ENCODE measurements around the gene EFS. TPM values are rescaled to one million over a fixed set of nuclear protein-coding genes. Genes with fewer than 3 reads are reported as not detected.

EFS gene
- total and polyA plus RNA-seq, 2 donors (not counting 1 experiment from before 2014, with no cell fraction given), result not detected

- WGBS (ENCODE audit: insufficient coverage), result 77% methylated on average over 12 of the region's 12 CpGs
- ChIA-PET POLR2A (no interaction called here), CTCF (interaction anchor here (2.6 kb wide), 1 partner anchor 10 kb away, joined by 13 read pairs; no protein-coding TSS in a partner anchor)
- H3K27ac Mint-ChIP-seq, result peak overlapping the region; percentile 29
- TF ChIP-seq CTCF (IDR thresholded peaks at IDR 0.05) (no peak), EZH2 (IDR thresholded peaks at IDR 0.05; ENCODE audit: borderline replicate concordance, insufficient read depth, low read depth, low read length, poor library complexity, severe bottlenecking) (no peak)
- no peak for ATAC-seq (ENCODE audit: low read depth)
- H3K9ac ChIP-seq (ENCODE audit: low read length), result no peak overlapping the region
- no peaks in the 10 kb centered on the region for H3K36me3 ChIP-seq (replicated peaks in 1 of 2; ENCODE audit: control extremely low read depth in 1 of 2, control insufficient read depth in 1 of 2, extremely low read depth in 1 of 2, insufficient read depth in 2 of 2, low read length in 1 of 2)
- peaks cover 0 to 12% (median 0%) of the 10 kb centered on the region in 4 experiments for H3K27me3 ChIP-seq (replicated peaks in 1 of 4; ENCODE audit: control extremely low read depth in 1 of 4, control insufficient read depth in 3 of 4, insufficient read depth in 4 of 4, low read length in 3 of 4)
- H3K79me2 ChIP-seq (ENCODE audit: control insufficient read depth, insufficient read depth, low read length), result no peaks in the 10 kb centered on the region
- no peaks in the 10 kb centered on the region for H3K4me1 Mint-ChIP-seq
- H3K4me2 ChIP-seq (replicated peaks; ENCODE audit: low read depth, low read length, poor library complexity, severe bottlenecking), result no peak overlapping the region
- DNase-seq, result no peak
- peaks cover 36% of the 10 kb centered on the region for H3K27me3 Mint-ChIP-seq
- no peaks in the 10 kb centered on the region for H4K20me1 ChIP-seq (ENCODE audit: control insufficient read depth, insufficient read depth, low read length, poor library complexity, severe bottlenecking)
- H3K27ac ChIP-seq (ENCODE audit: low read length in 2 of 2), result no peak overlapping the region
- no peak overlapping the region for H3K4me3 Mint-ChIP-seq
- no peak overlapping the region for H3K4me3 ChIP-seq (ENCODE audit: control extremely low read depth in 1 of 5, extremely low read depth in 1 of 5, insufficient read depth in 1 of 5, low read depth in 2 of 5, low read length in 4 of 5)
- H3K9me3 Mint-ChIP-seq (ENCODE audit: insufficient read depth), result no peaks in the 10 kb centered on the region
- intact Hi-C loops (cut with micrococcal nuclease), result no loop called here
- no peaks in the 10 kb centered on the region for H3K9me3 ChIP-seq (ENCODE audit: control extremely low read depth in 1 of 3, control insufficient read depth in 2 of 3, insufficient read depth in 1 of 3, low read length in 2 of 3)
- H3K4me1 ChIP-seq (ENCODE audit: control insufficient read depth in 2 of 2, insufficient read depth in 2 of 2, low read length in 2 of 2), result no peaks in the 10 kb centered on the region
- no peak overlapping the region for H2AFZ ChIP-seq (ENCODE audit: insufficient read depth, low read depth, low read length, poor library complexity, severe bottlenecking)
These were observed 24.4 kb upstream of the EFS start for GRCh38 chr14:23389396-23389795.

- no peak overlapping the region for H3K4me3 ChIP-seq (ENCODE audit: control extremely low read depth in 1 of 5, extremely low read depth in 1 of 5, insufficient read depth in 1 of 5, low read depth in 2 of 5, low read length in 4 of 5)
- no peak overlapping the region for H3K4me2 ChIP-seq (replicated peaks; ENCODE audit: low read depth, low read length, poor library complexity, severe bottlenecking)
- Mint-ChIP-seq H3K4me3 (no peak overlapping the region), H3K27ac (no peak overlapping the region), H3K9me3 (ENCODE audit: insufficient read depth) (no peaks in the 10 kb centered on the region), H3K27me3 (peaks cover 32% of the 10 kb centered on the region), H3K4me1 (no peaks in the 10 kb centered on the region)
- WGBS (ENCODE audit: insufficient coverage), result 100% methylated on average over 2 of the region's 8 CpGs
- no peak overlapping the region for H2AFZ ChIP-seq (ENCODE audit: insufficient read depth, low read depth, low read length, poor library complexity, severe bottlenecking)
- ChIA-PET CTCF (interaction anchor here (2.6 kb wide), 1 partner anchor 9 kb away, joined by 13 read pairs; no protein-coding TSS in a partner anchor), POLR2A (no interaction called here)
- H3K27ac ChIP-seq (ENCODE audit: low read length in 2 of 2), result no peak overlapping the region
- no peaks in the 10 kb centered on the region for H3K9me3 ChIP-seq (ENCODE audit: control extremely low read depth in 1 of 3, control insufficient read depth in 2 of 3, insufficient read depth in 1 of 3, low read length in 2 of 3)
- no peaks in the 10 kb centered on the region for H4K20me1 ChIP-seq (ENCODE audit: control insufficient read depth, insufficient read depth, low read length, poor library complexity, severe bottlenecking)
- DNase-seq (no peak), ATAC-seq (ENCODE audit: low read depth) (no peak)
- TF ChIP-seq CTCF (IDR thresholded peaks at IDR 0.05), result no peak
- TF ChIP-seq EZH2 (IDR thresholded peaks at IDR 0.05; ENCODE audit: borderline replicate concordance, insufficient read depth, low read depth, low read length, poor library complexity, severe bottlenecking), result no peak
- no peak overlapping the region for H3K9ac ChIP-seq (ENCODE audit: low read length)
- H3K36me3 ChIP-seq (replicated peaks in 1 of 2; ENCODE audit: control extremely low read depth in 1 of 2, control insufficient read depth in 1 of 2, extremely low read depth in 1 of 2, insufficient read depth in 2 of 2, low read length in 1 of 2), result no peaks in the 10 kb centered on the region
- H3K27me3 ChIP-seq (replicated peaks in 1 of 4; ENCODE audit: control extremely low read depth in 1 of 4, control insufficient read depth in 3 of 4, insufficient read depth in 4 of 4, low read length in 3 of 4), result peaks cover 0 to 12% (median 0%) of the 10 kb centered on the region in 4 experiments
- no peaks in the 10 kb centered on the region for H3K79me2 ChIP-seq (ENCODE audit: control insufficient read depth, insufficient read depth, low read length)
- intact Hi-C loops (cut with micrococcal nuclease), result no loop called here
- no peaks in the 10 kb centered on the region for H3K4me1 ChIP-seq (ENCODE audit: control insufficient read depth in 2 of 2, insufficient read depth in 2 of 2, low read length in 2 of 2)
These were observed 24.0 kb upstream of the EFS start for GRCh38 chr14:23388996-23389395.

Measured in B cell (primary cell).